GM23248 (cell line): ENCODE measurements around the gene HMGB4.

Source experiments
- EZH2 ChIP-seq: fragments of 200-600 bp; sonication (generic); IDR thresholded peaks from 2 replicates; pipeline ENCODE4 v1.6.1; 2018; ENCODE audit warnings: antibody characterized with exemption, mild to moderate bottlenecking; ENCODE audit not compliant: insufficient read depth, poor library complexity, severe bottlenecking
- EZH2phosphoT487 ChIP-seq: fragments of 200-600 bp; sonication (generic); IDR thresholded peaks from 2 replicates; pipeline ENCODE4 v1.6.1; 2018; ENCODE audit warnings: antibody characterized with exemption, moderate library complexity, mild to moderate bottlenecking, low read depth; ENCODE audit not compliant: insufficient read depth

DNA sequence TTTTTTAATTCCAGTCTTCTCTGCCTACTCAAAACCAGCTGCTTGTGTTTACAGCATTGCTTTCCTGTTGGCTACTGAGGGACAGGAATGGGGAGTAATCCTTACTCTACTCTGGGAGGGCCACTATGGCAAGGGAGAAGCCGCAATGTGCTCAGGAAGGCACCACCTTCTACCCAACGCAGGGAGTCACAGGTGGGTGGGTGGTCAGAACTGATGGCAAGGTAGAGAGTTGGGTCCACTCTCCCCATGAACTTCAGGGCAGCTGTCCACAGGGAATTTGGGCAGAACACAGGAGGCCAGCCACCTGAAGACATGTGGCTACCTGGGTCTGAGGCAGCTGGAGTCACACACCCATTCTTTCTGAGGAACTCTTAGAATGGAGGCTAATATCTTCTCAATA lies 40.5 kb upstream of the HMGB4 start:
- TF ChIP-seq EZH2, result no peak
- TF ChIP-seq EZH2phosphoT487, result no peak
